Amniotic epithelial cell (primary cell): ENCODE data around the gene DHRSX.
A peak's percentile ranks its signal among the peaks of the same experiment; 100 is the strongest.

ENCODE experiments used
- DNase-seq: peaks from one replicate; pipeline ENCODE4 v3.0.0-alpha.2; 2010; ENCODE audit warnings: low read depth

Gene DHRSX

GRCh38 chrX:2193273-2193592, 307.5 kb downstream of the DHRSX start:
- DNase-seq: no peak

GRCh38 chrX:2192584-2193272, 308.0 kb downstream of the DHRSX start:
- DNase-seq: no peak

DNA sequence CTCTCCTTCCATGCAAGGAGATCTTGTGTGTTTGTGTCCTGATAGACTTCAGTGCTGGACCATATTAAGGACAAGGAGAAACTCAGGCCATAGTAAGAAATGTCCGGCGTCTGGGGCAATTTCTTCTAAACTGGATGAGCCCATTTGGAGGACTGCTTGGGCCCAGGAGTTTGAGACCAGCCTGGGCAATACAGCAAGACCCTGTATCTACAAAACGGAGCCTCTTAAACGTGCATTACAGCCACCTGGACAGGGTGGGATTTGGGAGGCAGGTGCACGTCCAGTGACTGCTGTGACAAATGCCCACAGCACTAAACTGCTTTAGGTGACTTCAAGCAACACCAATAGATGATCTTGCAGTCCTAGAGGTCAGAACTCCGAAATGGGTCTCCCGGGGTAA, 311.9 kb downstream of the DHRSX start:
- no peak for DNase-seq

- peak; percentile 26 for DNase-seq
Observed at GRCh38 chrX:2188330-2188792, 312.4 kb downstream of the DHRSX start.

GRCh38 chrX:2187352-2188115, 313.2 kb downstream of the DHRSX start:
- DNase-seq: no peak

GRCh38 chrX:2185341-2186082, 315.3 kb downstream of the DHRSX start:
- no peak for DNase-seq

GRCh38 chrX:2184089-2184488, 316.7 kb downstream of the DHRSX start:
- no peak for DNase-seq

- peak; percentile 52 for DNase-seq
Observed at GRCh38 chrX:2183193-2183725, 317.5 kb downstream of the DHRSX start.

DNA sequence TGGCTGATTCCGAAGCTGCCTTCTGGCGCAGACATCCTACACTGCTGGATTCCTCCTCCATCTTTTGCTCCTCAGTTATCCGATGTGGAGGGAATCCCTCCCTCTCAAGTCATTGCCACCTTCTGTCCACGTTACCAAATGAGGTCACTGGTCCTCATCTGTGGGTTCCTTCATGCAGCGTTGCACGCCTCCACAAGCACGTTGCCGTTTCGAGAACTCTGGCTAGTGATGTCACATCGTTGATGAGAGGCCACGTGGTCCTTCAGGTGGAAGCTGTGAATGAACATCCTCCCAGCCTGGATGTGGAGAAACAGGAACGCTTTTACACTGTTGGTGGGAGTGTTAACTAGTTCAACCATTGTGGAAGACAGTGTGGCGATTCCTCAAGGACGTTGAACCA, 323.2 kb downstream of the DHRSX start:
- DNase-seq: no peak

DNA sequence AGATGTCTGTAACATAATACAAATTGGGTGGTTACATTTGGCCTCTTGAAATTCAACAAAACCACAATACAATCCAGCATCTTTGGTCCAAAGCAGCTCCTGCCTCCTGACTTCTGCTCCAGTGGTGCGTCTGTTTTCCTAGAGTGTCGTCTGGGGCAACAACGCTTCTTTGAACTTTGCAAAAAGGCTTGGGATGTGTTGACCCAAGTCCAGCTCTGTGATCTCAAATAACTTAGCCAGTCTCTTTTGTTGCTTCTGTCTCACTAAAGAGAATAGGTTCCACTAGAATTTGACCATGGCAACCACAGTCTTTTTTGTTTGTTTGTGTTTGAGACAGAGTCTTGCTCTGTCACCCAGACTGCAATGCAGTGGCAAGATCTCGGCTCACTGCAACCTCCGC, 324.0 kb downstream of the DHRSX start:
- no peak for DNase-seq

DNA sequence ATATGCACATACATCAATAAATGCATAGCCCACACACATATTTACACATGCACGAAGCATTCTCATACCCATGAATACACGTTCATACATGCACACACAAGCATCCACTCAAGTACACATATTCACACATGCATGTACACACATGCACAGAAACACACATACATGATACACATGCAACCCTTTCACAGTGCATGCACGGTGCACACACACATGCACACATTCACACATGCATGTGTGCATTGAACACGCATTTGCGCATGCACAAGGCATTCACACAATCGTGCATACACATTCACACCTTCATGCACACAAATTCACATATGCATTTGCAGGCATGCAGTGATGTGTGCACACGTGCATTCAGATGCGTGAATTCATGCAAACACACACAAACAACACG, 324.5 kb downstream of the DHRSX start:
- DNase-seq: no peak

DNA sequence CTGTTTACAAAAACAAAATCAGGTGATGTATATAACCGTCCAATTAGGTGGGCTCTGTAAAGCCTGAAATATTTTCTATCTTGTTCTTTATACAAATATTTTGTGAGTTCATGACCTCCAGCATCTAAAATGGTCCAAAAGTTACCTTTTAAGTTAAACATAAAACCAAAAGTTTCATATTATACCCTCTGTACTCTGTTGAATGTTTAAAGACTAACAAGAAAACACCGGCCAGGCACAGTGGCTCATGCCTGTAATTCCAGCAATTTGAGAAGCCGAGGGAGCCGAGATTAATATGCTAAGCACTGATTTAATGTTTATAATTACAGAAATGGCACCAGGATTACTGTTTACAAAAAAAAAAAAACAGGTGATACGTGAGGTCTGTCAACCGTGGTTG, 328.4 kb downstream of the DHRSX start:
- no peak for DNase-seq
